Fibroblast of mammary gland (primary cell): ENCODE data around the gene DMKN.

ENCODE experiments used
- DNase-seq: peaks from one replicate; pipeline ENCODE4 v3.0.0-alpha.2; 2010; ENCODE audit warnings: low read depth
- H3K4me3 ChIP-seq: 2 replicates; pipeline ENCODE4 v1.5.1; 2011; ENCODE audit warnings: low read depth, mild to moderate bottlenecking, low read length, moderate library complexity; ENCODE audit not compliant: control insufficient read depth
- CTCF ChIP-seq: conservative IDR thresholded peaks from 2 replicates; pipeline ENCODE4 v1.5.1; 2011; ENCODE audit warnings: low read depth, low read length, inconsistent platforms; ENCODE audit not compliant: control insufficient read depth, insufficient read depth

The DMKN gene

GRCh38 chr19:35549879-35550523 lies 36.6 kb upstream of the DMKN start:
- no peak for DNase-seq
- H3K4me3 ChIP-seq: no peak overlapping the region
- TF ChIP-seq CTCF: no peak

GRCh38 chr19:35549174-35549788 lies 35.8 kb upstream of the DMKN start:
- no peak overlapping the region for H3K4me3 ChIP-seq
- TF ChIP-seq CTCF: peak; percentile 67
- DNase-seq: peak; percentile 69

GRCh38 chr19:35546532-35546931 lies 33.1 kb upstream of the DMKN start:
- DNase-seq: no peak

GRCh38 chr19:35545855-35546381 lies 32.5 kb upstream of the DMKN start:
- no peak for TF ChIP-seq CTCF
- H3K4me3 ChIP-seq: peak overlapping the region; percentile 87
- no peak for DNase-seq

More at GRCh38 chr19:35546532-35546931, 33.1 kb upstream of the DMKN start:
- no peak for TF ChIP-seq CTCF
- peak overlapping the region; percentile 87 for H3K4me3 ChIP-seq

GRCh38 chr19:35545001-35545854 lies 31.8 kb upstream of the DMKN start, which contains the start of gene TMEM147:
TMEM147 (plus strand) TSS chr19:35545626; CDS start chr19:35545740, 114 bp downstream.
- no peak for TF ChIP-seq CTCF
- H3K4me3 ChIP-seq: peak within 1 kb of the TSS; percentile 87
- peak; percentile 81 for DNase-seq

GRCh38 chr19:35544110-35544802 lies 30.8 kb upstream of the DMKN start:
- no peak for DNase-seq
- TF ChIP-seq CTCF: no peak
- peak overlapping the region; percentile 87 for H3K4me3 ChIP-seq
